H1 (cell line): ENCODE measurements around the gene PHC2. TPM values are rescaled to one million over a fixed set of nuclear protein-coding genes. Genes with fewer than 3 reads are reported as not detected.

ENCODE experiments used
- ASH2L ChIP-seq: fragments of 200-600, 300-600 bp; sonication (generic); IDR thresholded peaks from one replicate; pipeline ENCODE4 v1.7.1; 2017; ENCODE audit warnings: low read length
- ATF3 ChIP-seq: IDR thresholded peaks from 2 replicates; pipeline ENCODE4 v1.6.1; 2011; ENCODE audit warnings: low read depth, mild to moderate bottlenecking, low read length; ENCODE audit not compliant: insufficient read depth
- CHD1 ChIP-seq: IDR thresholded peaks from 2 replicates; pipeline ENCODE4 v1.6.1; 2012; ENCODE audit warnings: low read depth, low read length, improper control_type of control experiment
- CHD2 ChIP-seq: IDR thresholded peaks from 2 replicates; pipeline ENCODE4 v1.6.1; 2012; ENCODE audit warnings: low read length, improper control_type of control experiment
- CHD7 ChIP-seq: fragments of 300-600 bp; sonication (generic); IDR thresholded peaks from 2 replicates; pipeline ENCODE4 v1.7.1; 2012; ENCODE audit warnings: low read length, moderate library complexity, mild to moderate bottlenecking, inconsistent platforms; ENCODE audit not compliant: insufficient replicate concordance
- CTBP2 ChIP-seq: IDR thresholded peaks from 2 replicates; pipeline ENCODE4 v1.7.0; 2011; ENCODE audit warnings: borderline replicate concordance, mild to moderate bottlenecking, moderate library complexity, mixed read lengths, low read length; ENCODE audit not compliant: insufficient read depth, insufficient read length
- EGR1 ChIP-seq: IDR thresholded peaks from 2 replicates; pipeline ENCODE4 v1.6.1; 2011; ENCODE audit warnings: low read depth, low read length, borderline replicate concordance
- FOSL1 ChIP-seq: IDR thresholded peaks from 2 replicates; pipeline ENCODE4 v1.6.1; 2011; ENCODE audit warnings: mild to moderate bottlenecking, low read depth, low read length, moderate library complexity; ENCODE audit not compliant: insufficient read depth
- NANOG ChIP-seq: IDR thresholded peaks from 2 replicates; pipeline ENCODE4 v1.6.1; 2011; ENCODE audit warnings: low read length, low read depth, mild to moderate bottlenecking, inconsistent platforms; ENCODE audit not compliant: insufficient read depth, poor library complexity, severe bottlenecking
- NRF1 ChIP-seq: IDR thresholded peaks from 2 replicates; pipeline ENCODE4 v1.6.1; 2011; ENCODE audit warnings: mild to moderate bottlenecking, low read depth, low read length, improper control_type of control experiment
- RXRA ChIP-seq: IDR thresholded peaks from 2 replicates; pipeline ENCODE4 v1.6.1; 2011; ENCODE audit warnings: low read depth, mild to moderate bottlenecking, low read length, moderate library complexity; ENCODE audit not compliant: insufficient read depth
- SIX5 ChIP-seq: IDR thresholded peaks from 2 replicates; pipeline ENCODE4 v1.6.1; 2011; ENCODE audit warnings: mild to moderate bottlenecking, low read depth, low read length
- polyA plus RNA-seq, 7 experiments: library from polyadenylated mRNA; depleted of rRNA in 3 of 7; stranded (reverse) in 5 of 7; unstranded in 2 of 7; fragments of >200 nt in 5 of 7; fragments of 200-250 nt in 2 of 7; gene quantifications; 1 replicate in 5 of 7; 2 replicates in 1 of 7; 4 replicates in 1 of 7; pipeline versions ENCODE4 v1.2.1 to v1.2.3, GENCODE V29; 2011 to 2013; ENCODE audit warnings: missing spikeins in 2 of 7, mixed read lengths in 2 of 7
- total RNA-seq: library from RNA; stranded (reverse); fragmentation: NEBNext Ultra II Directional; extraction: Animal tissue kit (Norgen Biotek cat#: 25700); gene quantifications from 2 replicates; pipeline ENCODE4 v1.2.1, GENCODE V29; 2021

The PHC2 gene
- total and polyA plus RNA-seq, 2 of the 8 experiments (the other 6 are each of a cell fraction or from before 2014, with no cell fraction given) = 5.6 to 14.2 TPM

GRCh38 chr1:33371334-33371733 lies 59.6 kb downstream of the PHC2 start (continued):
- TF ChIP-seq CHD7 = no peak
- TF ChIP-seq NRF1 = no peak
- no peak for TF ChIP-seq CTBP2
- no peak for TF ChIP-seq EGR1
- TF ChIP-seq CHD1 = no peak
- no peak for TF ChIP-seq SIX5
- TF ChIP-seq ASH2L = no peak
- no peak for TF ChIP-seq ATF3
- TF ChIP-seq NANOG = no peak
- no peak for TF ChIP-seq CHD2
- TF ChIP-seq RXRA = no peak
- TF ChIP-seq FOSL1 = no peak
